ENCODE measurements around the gene EFNA5. TPM values are rescaled to one million over a fixed set of nuclear protein-coding genes. Genes with fewer than 3 reads are reported as not detected.

The EFNA5 gene
- total RNA-seq, 5 donors from 2014 or later (not counting 1 experiment from before 2014, with no cell fraction given), result 0.06 to 2.6 (median 0.21) TPM; not detected in 1

DNA sequence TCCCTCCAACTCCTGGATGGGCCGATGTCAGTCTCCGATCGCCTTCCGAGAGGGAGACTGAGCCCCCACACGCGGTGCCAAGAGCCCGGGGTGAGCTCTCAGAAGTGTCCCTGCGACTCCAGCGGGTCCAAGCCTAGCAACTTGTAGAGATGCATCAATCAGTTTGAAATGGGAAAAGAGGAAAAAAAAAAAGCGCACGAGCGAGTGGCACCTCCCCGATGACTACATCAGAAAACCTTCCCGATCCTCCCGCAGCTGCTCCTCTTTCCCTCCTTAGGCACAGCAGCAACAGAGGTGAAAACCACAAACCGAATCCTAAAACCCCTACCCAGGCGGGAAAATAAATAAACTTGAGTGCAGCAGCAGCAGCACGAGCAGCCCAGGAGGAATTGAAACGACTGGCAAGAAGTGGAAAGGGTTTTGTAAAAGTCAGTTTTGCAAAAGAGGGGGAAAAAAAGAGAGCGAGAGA, 1.0 kb upstream of the EFNA5 start:
- Mint-ChIP-seq H3K4me1 (peaks cover 27 to 32% (median 31%) of the 10 kb centered on the region in 3 donors), H3K27me3 (peaks cover 51 to 62% of the 10 kb centered on the region in 2 donors), H3K36me3 (no peaks in the 10 kb centered on the region), H3K4me3 (peak overlapping the region; percentile 73 to 88 (median 75)), H3K27ac (no peak overlapping the region), H3K9me3 (no peaks in the 10 kb centered on the region)
- CTCF ChIA-PET, result interaction anchor here in 1 of 2 donors (0.6 kb wide), 2 partner anchors 594 to 1176 kb away, joined by 3 to 5 read pairs; no protein-coding TSS in a partner anchor
- Histone ChIP-seq H3K36me3 (ENCODE audit: control insufficient read depth in 2 of 2, extremely low read depth in 1 of 2, insufficient read depth in 1 of 2, low read length in 1 of 2) (no peaks in the 10 kb centered on the region), H3K27me3 (replicated peaks in 1 of 2; ENCODE audit: control insufficient read depth in 2 of 2, extremely low read depth in 1 of 2, insufficient read depth in 2 of 2, low read length in 1 of 2) (peaks cover 6 to 51% of the 10 kb centered on the region in 2 experiments), H3K4me1 (ENCODE audit: control insufficient read depth in 1 of 2, extremely low read depth in 1 of 2, insufficient read depth in 2 of 2, low read length in 2 of 2) (peaks cover 8 to 44% of the 10 kb centered on the region in 2 experiments), H3K4me3 (ENCODE audit: control insufficient read depth in 1 of 2, extremely low read depth in 1 of 2, low read length in 1 of 2) (peak overlapping the region; percentile 36 to 94), H3K27ac (ENCODE audit: low read length) (no peak overlapping the region), H3K9me3 (no peaks in the 10 kb centered on the region)
- POLR2A ChIA-PET, result no interaction called here
- DNase-seq (no peak), ATAC-seq (replicated peaks in 1 of 4) (no peak)
- WGBS (ENCODE audit: insufficient coverage), result 0% methylated on average over 6 of the region's 20 CpGs

DNA sequence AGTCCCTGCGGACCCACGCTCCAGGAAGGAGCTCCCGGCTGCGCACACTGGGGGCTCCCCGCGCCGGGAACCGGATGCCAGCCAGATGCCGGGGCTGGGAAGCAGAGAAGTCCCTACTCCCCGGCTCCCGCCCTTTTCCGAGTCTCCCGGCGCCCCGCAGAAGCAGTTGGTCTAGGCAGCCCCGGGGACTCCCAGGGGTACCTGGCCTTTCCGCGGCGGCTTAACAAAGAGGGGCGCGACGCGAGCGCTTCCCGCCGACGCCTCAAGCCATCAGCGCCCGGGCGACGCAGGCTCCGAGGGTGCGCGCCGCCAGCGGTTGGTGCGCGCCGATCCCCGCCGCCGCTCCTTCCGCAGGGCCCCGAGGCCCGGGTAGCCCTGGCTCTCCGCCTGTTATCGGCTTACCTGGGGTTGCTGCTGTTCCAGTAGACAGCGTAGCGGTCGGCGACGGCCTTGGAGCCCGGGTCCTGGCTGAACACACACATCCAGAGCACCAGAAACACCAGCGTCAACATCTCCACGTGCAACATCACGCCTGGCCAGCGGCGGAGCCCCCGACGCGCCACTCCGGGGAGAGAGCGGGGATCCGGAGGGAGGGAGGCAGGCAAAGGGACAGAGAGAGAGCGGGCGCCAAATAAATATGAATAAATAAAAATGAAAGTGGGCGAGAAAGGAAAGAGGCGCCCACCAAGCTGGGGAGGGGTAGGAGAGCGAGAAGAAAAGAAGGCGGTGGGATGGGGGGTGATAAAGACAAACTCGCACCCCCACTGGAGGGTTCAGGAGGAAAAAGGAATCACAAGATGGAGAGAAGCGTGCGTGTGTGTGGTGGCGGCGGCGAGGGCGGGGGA, 428 bp downstream of the EFNA5 start:
- H3K27me3 ChIP-seq (replicated peaks in 1 of 2; ENCODE audit: control insufficient read depth in 2 of 2, extremely low read depth in 1 of 2, insufficient read depth in 2 of 2, low read length in 1 of 2), result peaks cover 6 to 51% of the 10 kb centered on the region in 2 experiments

DNA sequence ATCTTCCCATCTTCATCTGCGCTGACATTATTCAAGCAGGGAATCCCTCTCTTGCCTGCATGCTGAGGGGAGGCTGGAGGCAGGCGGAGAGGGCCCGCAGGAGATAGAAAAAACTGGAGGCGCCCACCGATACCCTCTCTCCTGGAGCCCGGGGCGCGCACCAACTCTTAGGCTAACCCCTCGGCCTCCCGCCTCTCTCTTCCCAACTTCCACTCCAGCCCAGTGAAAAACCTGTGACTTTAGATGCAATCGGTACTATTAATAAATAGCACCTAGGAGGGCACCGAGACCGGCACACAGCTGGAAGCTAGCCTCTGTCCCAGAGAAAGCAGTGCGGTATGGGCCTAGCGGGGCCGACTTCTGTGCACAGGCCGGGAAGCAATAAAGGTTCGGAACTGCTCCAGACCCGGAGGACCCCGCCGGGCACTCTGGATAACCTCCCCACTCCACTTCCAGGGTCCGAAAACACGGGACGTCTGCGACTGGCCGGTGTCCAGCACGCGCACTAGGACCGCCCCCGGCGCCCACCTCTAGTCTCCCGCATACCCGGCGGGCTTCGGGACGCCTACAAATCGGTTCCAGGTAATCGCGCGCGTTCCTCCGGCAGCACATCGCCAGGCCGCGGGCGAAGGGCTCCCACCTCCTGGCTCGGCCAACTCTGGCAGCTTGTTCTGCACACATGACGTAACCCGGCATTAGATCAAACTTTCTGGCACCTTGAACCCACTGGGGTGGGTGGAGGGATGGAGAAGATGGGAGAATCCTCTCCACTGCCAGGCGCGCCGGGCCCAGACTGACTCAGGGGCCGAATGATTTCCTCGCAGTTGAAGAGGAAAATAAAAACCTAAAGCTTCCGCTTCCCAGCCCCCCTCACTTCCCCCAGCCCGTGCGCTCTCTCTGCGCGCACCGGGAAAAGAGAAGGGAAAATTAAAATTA, 1.4 kb downstream of the EFNA5 start:
- Mint-ChIP-seq H3K27ac (no peak overlapping the region), H3K9me3 (no peaks in the 10 kb centered on the region), H3K27me3 (peaks cover 44 to 53% of the 10 kb centered on the region in 2 donors), H3K4me1 (peaks cover 27 to 32% (median 31%) of the 10 kb centered on the region in 3 donors), H3K4me3 (peak overlapping the region; percentile 41 to 88 (median 49)), H3K36me3 (no peaks in the 10 kb centered on the region)
- DNase-seq (no peak), ATAC-seq (replicated peaks in 1 of 4) (no peak)
- ChIA-PET CTCF (interaction anchor here in 1 of 2 donors (0.6 to 0.7 kb wide), 2 partner anchors 676 to 763 kb away, joined by 6 to 7 read pairs; no protein-coding TSS in a partner anchor), POLR2A (no interaction called here)
- H3K27ac ChIP-seq (ENCODE audit: low read length), result no peak overlapping the region
- H3K36me3 ChIP-seq (ENCODE audit: control insufficient read depth in 2 of 2, extremely low read depth in 1 of 2, insufficient read depth in 1 of 2, low read length in 1 of 2), result no peaks in the 10 kb centered on the region
- H3K4me1 ChIP-seq (ENCODE audit: control insufficient read depth in 1 of 2, extremely low read depth in 1 of 2, insufficient read depth in 2 of 2, low read length in 2 of 2), result peaks cover 8 to 44% of the 10 kb centered on the region in 2 experiments
- 9% methylated on average over 42 of the region's 60 CpGs for WGBS (ENCODE audit: insufficient coverage)
- H3K27me3 ChIP-seq (replicated peaks in 1 of 2; ENCODE audit: control insufficient read depth in 2 of 2, extremely low read depth in 1 of 2, insufficient read depth in 2 of 2, low read length in 1 of 2), result peaks cover 6 to 48% of the 10 kb centered on the region in 2 experiments
- H3K4me3 ChIP-seq (ENCODE audit: control insufficient read depth in 1 of 2, extremely low read depth in 1 of 2, low read length in 1 of 2), result peak overlapping the region; percentile 17 to 94
- no peaks in the 10 kb centered on the region for H3K9me3 ChIP-seq

More for the DNA sequence above, 428 bp downstream of the EFNA5 start:
- H3K4me1 Mint-ChIP-seq, result peaks cover 27 to 32% (median 31%) of the 10 kb centered on the region in 3 donors
- no peak for ATAC-seq (replicated peaks in 1 of 4)
- ChIA-PET CTCF (interaction anchor here in 1 of 2 donors (0.6 to 0.7 kb wide), 2 partner anchors 675 to 764 kb away, joined by 6 to 7 read pairs; no protein-coding TSS in a partner anchor), POLR2A (no interaction called here)
- Histone ChIP-seq H3K36me3 (ENCODE audit: control insufficient read depth in 2 of 2, extremely low read depth in 1 of 2, insufficient read depth in 1 of 2, low read length in 1 of 2) (no peaks in the 10 kb centered on the region), H3K4me3 (ENCODE audit: control insufficient read depth in 1 of 2, extremely low read depth in 1 of 2, low read length in 1 of 2) (peak overlapping the region; percentile 24 to 94), H3K9me3 (no peaks in the 10 kb centered on the region), H3K4me1 (ENCODE audit: control insufficient read depth in 1 of 2, extremely low read depth in 1 of 2, insufficient read depth in 2 of 2, low read length in 2 of 2) (peaks cover 8 to 44% of the 10 kb centered on the region in 2 experiments), H3K27ac (ENCODE audit: low read length) (no peak overlapping the region)
- DNase-seq, result peak in 2 of 35 experiments; percentile 9 to 11
- no peaks in the 10 kb centered on the region for H3K36me3 Mint-ChIP-seq
- no peak overlapping the region for H3K27ac Mint-ChIP-seq
- 2% methylated on average over 65 of the region's 77 CpGs for WGBS (ENCODE audit: insufficient coverage)
- peaks cover 47 to 61% of the 10 kb centered on the region in 2 donors for H3K27me3 Mint-ChIP-seq
- H3K4me3 Mint-ChIP-seq, result peak overlapping the region; percentile 60 to 88 (median 68)
- H3K9me3 Mint-ChIP-seq, result no peaks in the 10 kb centered on the region

GRCh38 chr5:107668154-107669095, 2.3 kb downstream of the EFNA5 start:
- Mint-ChIP-seq H3K36me3 (no peaks in the 10 kb centered on the region), H3K9me3 (no peaks in the 10 kb centered on the region), H3K4me1 (peaks cover 21 to 28% (median 27%) of the 10 kb centered on the region in 3 donors), H3K4me3 (peak overlapping the region in 1 of 3 donors; percentile 88), H3K27me3 (peaks cover 35 to 45% of the 10 kb centered on the region in 2 donors), H3K27ac (no peak overlapping the region)
- no peaks in the 10 kb centered on the region for H3K36me3 ChIP-seq (ENCODE audit: control insufficient read depth in 2 of 2, extremely low read depth in 1 of 2, insufficient read depth in 1 of 2, low read length in 1 of 2)
- ChIA-PET CTCF (interaction anchor here (0.6 kb wide), 2 partner anchors 14 to 665 kb away, joined by 3 to 9 read pairs; no protein-coding TSS in a partner anchor), POLR2A (no interaction called here)
- ATAC-seq (replicated peaks in 1 of 4), result no peak
- no peak overlapping the region for H3K4me3 ChIP-seq (ENCODE audit: control insufficient read depth in 1 of 2, extremely low read depth in 1 of 2, low read length in 1 of 2)
- peaks cover 6 to 44% of the 10 kb centered on the region in 2 experiments for H3K27me3 ChIP-seq (replicated peaks in 1 of 2; ENCODE audit: control insufficient read depth in 2 of 2, extremely low read depth in 1 of 2, insufficient read depth in 2 of 2, low read length in 1 of 2)
- 50% methylated on average over 2 of the region's 11 CpGs for WGBS (ENCODE audit: insufficient coverage)
- peaks cover 8 to 41% of the 10 kb centered on the region in 2 experiments for H3K4me1 ChIP-seq (ENCODE audit: control insufficient read depth in 1 of 2, extremely low read depth in 1 of 2, insufficient read depth in 2 of 2, low read length in 2 of 2)
- H3K27ac ChIP-seq (ENCODE audit: low read length), result no peak overlapping the region
- H3K9me3 ChIP-seq, result no peaks in the 10 kb centered on the region
- no peak for DNase-seq

DNA sequence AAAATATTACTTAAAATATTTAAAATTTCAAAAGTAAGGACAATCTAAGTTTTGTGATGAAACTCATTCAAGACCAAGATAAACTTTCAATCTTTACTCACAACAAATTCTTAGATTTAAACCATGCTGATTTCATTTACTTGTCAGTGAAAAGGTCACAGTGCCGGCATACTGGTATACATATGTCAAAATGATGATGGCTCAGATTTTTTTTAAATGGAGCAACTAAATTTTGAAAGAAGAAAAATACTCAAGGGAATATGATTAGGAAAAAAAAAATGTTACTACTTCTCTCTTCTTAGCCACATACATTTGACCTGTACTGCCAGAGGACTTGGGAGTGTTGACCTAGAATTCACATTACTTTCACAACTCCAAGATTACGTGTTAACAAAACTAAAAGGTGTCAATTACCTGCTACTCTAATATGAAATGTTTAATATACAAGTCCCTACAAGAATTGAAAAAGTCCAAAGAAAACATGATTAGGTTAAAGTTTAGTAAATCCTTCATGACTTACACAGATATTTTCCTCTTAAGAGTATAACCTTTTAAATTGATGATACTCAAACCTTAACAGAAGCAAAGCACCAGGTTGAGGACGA, 4.6 kb downstream of the EFNA5 start:
- DNase-seq (no peak), ATAC-seq (replicated peaks in 1 of 4) (no peak)
- no peaks in the 10 kb centered on the region for H3K36me3 ChIP-seq (ENCODE audit: control insufficient read depth in 2 of 2, extremely low read depth in 1 of 2, insufficient read depth in 1 of 2, low read length in 1 of 2)
- POLR2A ChIA-PET, result interaction anchor here in 1 of 2 donors (0.6 kb wide), 1 partner anchor 10 kb away, joined by 6 read pairs; no protein-coding TSS in a partner anchor
- CTCF ChIA-PET, result no interaction called here
- Mint-ChIP-seq H3K4me1 (peaks cover 1 to 10% (median 10%) of the 10 kb centered on the region in 3 donors), H3K36me3 (no peaks in the 10 kb centered on the region), H3K4me3 (no peak overlapping the region), H3K27me3 (peaks cover 30 to 35% of the 10 kb centered on the region in 2 donors), H3K9me3 (no peaks in the 10 kb centered on the region), H3K27ac (no peak overlapping the region)
- no peak overlapping the region for H3K4me3 ChIP-seq (ENCODE audit: control insufficient read depth in 1 of 2, extremely low read depth in 1 of 2, low read length in 1 of 2)
- H3K4me1 ChIP-seq (ENCODE audit: control insufficient read depth in 1 of 2, extremely low read depth in 1 of 2, insufficient read depth in 2 of 2, low read length in 2 of 2), result peaks cover 0 to 19% of the 10 kb centered on the region in 2 experiments
- H3K27ac ChIP-seq (ENCODE audit: low read length), result no peak overlapping the region
- peaks cover 9 to 24% of the 10 kb centered on the region in 2 experiments for H3K27me3 ChIP-seq (replicated peaks in 1 of 2; ENCODE audit: control insufficient read depth in 2 of 2, extremely low read depth in 1 of 2, insufficient read depth in 2 of 2, low read length in 1 of 2)
- no CpG with 5 or more reads among the region's 3 CpGs for WGBS (ENCODE audit: insufficient coverage)
- H3K9me3 ChIP-seq, result no peaks in the 10 kb centered on the region
